OCI-LY1 (cell line): ENCODE data around the gene HIRA.
"Not testable (repeated sequence)": the region's sequence is repeated elsewhere in the genome, so short reads cannot be mapped to it uniquely, and the experiment has no call there.

Experiments used
- H2AFZ ChIP-seq: fragments of 200-600 bp; sonication (generic), shearing (Covaris generic); 2 replicates; pipeline ENCODE4 v1.6.0; 2014; ENCODE audit warnings: antibody characterized with exemption, mild to moderate bottlenecking, low read length
- H3F3A ChIP-seq: fragments of 200-600 bp; sonication (generic), shearing (Covaris generic); 2 replicates; pipeline ENCODE4 v1.6.0; 2014; ENCODE audit warnings: mild to moderate bottlenecking, antibody characterized with exemption, low read length, moderate library complexity; ENCODE audit not compliant: insufficient read depth
- H3K27ac ChIP-seq: fragments of 200-600 bp; sonication (generic); 2 replicates; pipeline ENCODE4 v1.5.1; 2014; ENCODE audit warnings: low read length, mixed run types, mild to moderate bottlenecking, low read depth; ENCODE audit not compliant: poor library complexity, severe bottlenecking
- H3K27me3 ChIP-seq: fragments of 200-600 bp; sonication (generic); 2 replicates; pipeline ENCODE4 v1.6.0; 2014; ENCODE audit warnings: antibody characterized with exemption, mild to moderate bottlenecking, low read length, moderate library complexity; ENCODE audit not compliant: insufficient read depth
- H3K36me3 ChIP-seq: fragments of 200-600 bp; sonication (generic); 2 replicates; pipeline ENCODE4 v1.6.1; 2014; ENCODE audit warnings: mild to moderate bottlenecking, antibody characterized with exemption, low read length, moderate library complexity, mixed read lengths; ENCODE audit not compliant: insufficient read depth
- H3K4me1 ChIP-seq: fragments of 200-600 bp; sonication (generic); 2 replicates; pipeline ENCODE4 v1.5.1; 2014; ENCODE audit warnings: mild to moderate bottlenecking, low read length, moderate library complexity; ENCODE audit not compliant: insufficient read depth, severe bottlenecking
- H3K4me2 ChIP-seq: fragments of 200-600 bp; sonication (generic), shearing (Covaris generic); 2 replicates; pipeline ENCODE4 v1.6.1; 2014; ENCODE audit warnings: low read length
- H3K4me3 ChIP-seq: fragments of 200-600 bp; sonication (generic); 2 replicates; pipeline ENCODE4 v1.5.1; 2014; ENCODE audit warnings: low read length, low read depth, mild to moderate bottlenecking, mixed read lengths; ENCODE audit not compliant: poor library complexity, severe bottlenecking
- H3K79me2 ChIP-seq: fragments of 200-600 bp; shearing (Covaris generic); 2 replicates; pipeline ENCODE4 v1.6.1; 2016; ENCODE audit warnings: mixed run types, low read length, mixed read lengths; ENCODE audit not compliant: insufficient read depth
- H3K9ac ChIP-seq: fragments of 200-600 bp; sonication (generic), shearing (Covaris generic); 2 replicates; pipeline ENCODE4 v1.6.1; 2014; ENCODE audit warnings: mild to moderate bottlenecking, low read length, mixed read lengths
- H3K9me2 ChIP-seq: fragments of 200-600 bp; sonication (generic), shearing (Covaris generic); 2 replicates; pipeline ENCODE4 v1.6.1; 2014; ENCODE audit warnings: low read depth, mild to moderate bottlenecking, low read length, mixed read lengths
- H3K9me3 ChIP-seq: fragments of 200-600 bp; shearing (Covaris generic); 2 replicates; pipeline ENCODE4 v1.6.1; 2014; ENCODE audit warnings: low read length, mixed read lengths
- H4K20me1 ChIP-seq: fragments of 200-600 bp; sonication (generic), shearing (Covaris generic); 2 replicates; pipeline ENCODE4 v1.6.0; 2016; ENCODE audit warnings: mild to moderate bottlenecking, low read length; ENCODE audit not compliant: insufficient read depth
- CTCF ChIP-seq: fragments of 200-600 bp; sonication (generic), shearing (Covaris generic); IDR thresholded peaks from 2 replicates; pipeline ENCODE4 v1.5.1; 2017; ENCODE audit warnings: mild to moderate bottlenecking, antibody characterized with exemption, low read length, moderate library complexity, mixed read lengths
- EZH2 ChIP-seq: fragments of 200-600 bp; sonication (generic), shearing (Covaris generic); IDR thresholded peaks from 2 replicates; pipeline ENCODE4 v1.8.0; 2017; ENCODE audit warnings: borderline replicate concordance, mixed run types, mild to moderate bottlenecking, antibody characterized with exemption, low read length, moderate library complexity, mixed read lengths

The HIRA gene

GRCh38 chr22:19307872-19308271 lies 123.7 kb downstream of the HIRA start:
- TF ChIP-seq EZH2, result no peak
- TF ChIP-seq CTCF, result no peak
- H3K4me1 ChIP-seq, result no peaks in the 10 kb centered on the region
- H3K4me3 ChIP-seq, result no peak overlapping the region
- no peaks in the 10 kb centered on the region for H3K36me3 ChIP-seq
- H3K27ac ChIP-seq, result no peak overlapping the region
- peaks cover 3% of the 10 kb centered on the region; the same call in 1 of the 2 replicates for H3K27me3 ChIP-seq
- H3F3A ChIP-seq, result no peaks in the 10 kb centered on the region
- H2AFZ ChIP-seq, result no peak overlapping the region
- no peaks in the 10 kb centered on the region for H4K20me1 ChIP-seq
- H3K4me2 ChIP-seq, result no peak overlapping the region
- no peaks in the 10 kb centered on the region for H3K79me2 ChIP-seq
- H3K9me2 ChIP-seq, result no peaks in the 10 kb centered on the region
- H3K9me3 ChIP-seq, result no peaks in the 10 kb centered on the region
- no peak overlapping the region for H3K9ac ChIP-seq

GRCh38 chr22:19306535-19306934 lies 125.0 kb downstream of the HIRA start:
- not testable (repeated sequence) for H2AFZ ChIP-seq, H3K9me3 ChIP-seq, H3K4me2 ChIP-seq, H3K79me2 ChIP-seq, H3K27me3 ChIP-seq, H3K4me3 ChIP-seq, H3K27ac ChIP-seq, H4K20me1 ChIP-seq, H3F3A ChIP-seq, H3K4me1 ChIP-seq, H3K36me3 ChIP-seq, H3K9ac ChIP-seq, H3K9me2 ChIP-seq

- Histone ChIP-seq H4K20me1 (no peaks in the 10 kb centered on the region), H3K9me2 (no peaks in the 10 kb centered on the region), H3K27ac (no peak overlapping the region), H3K9ac (no peak overlapping the region), H3K36me3 (no peaks in the 10 kb centered on the region), H3K4me2 (no peak overlapping the region), H3K79me2 (no peaks in the 10 kb centered on the region), H3K4me1 (no peaks in the 10 kb centered on the region), H2AFZ (no peak overlapping the region), H3K27me3 (no peaks in the 10 kb centered on the region), H3K4me3 (no peak overlapping the region), H3F3A (no peaks in the 10 kb centered on the region), H3K9me3 (no peaks in the 10 kb centered on the region)
- TF ChIP-seq CTCF (no peak), EZH2 (no peak)
Measured at GRCh38 chr22:19304547-19304946, 127.0 kb downstream of the HIRA start.

- H3K27me3 ChIP-seq, result no peaks in the 10 kb centered on the region
- no peaks in the 10 kb centered on the region for H3K9me2 ChIP-seq
- H3K4me2 ChIP-seq, result no peak overlapping the region
- no peak overlapping the region for H2AFZ ChIP-seq
- no peaks in the 10 kb centered on the region for H3K36me3 ChIP-seq
- no peak overlapping the region for H3K9ac ChIP-seq
- no peaks in the 10 kb centered on the region for H3K4me1 ChIP-seq
- no peaks in the 10 kb centered on the region for H3K79me2 ChIP-seq
- H3K4me3 ChIP-seq, result no peak overlapping the region
- no peaks in the 10 kb centered on the region for H3F3A ChIP-seq
- TF ChIP-seq CTCF, result no peak
- TF ChIP-seq EZH2, result no peak
- H3K27ac ChIP-seq, result no peak overlapping the region
- H3K9me3 ChIP-seq, result no peaks in the 10 kb centered on the region
- H4K20me1 ChIP-seq, result no peaks in the 10 kb centered on the region
Measured at GRCh38 chr22:19303785-19304184, 127.7 kb downstream of the HIRA start.
